HG02840 (cell line): ENCODE results near the gene CDH23.
"Not testable (repeated sequence)": the region's sequence is repeated elsewhere in the genome, so short reads cannot be mapped to it uniquely, and the experiment has no call there.

ENCODE experiments used
- ATAC-seq: cut with Tn5 transposase; IDR thresholded peaks from one replicate; pipeline ENCODE4 v1.9.1; 2021; ENCODE audit warnings: mild to moderate bottlenecking, moderate library complexity, moderate number of reproducible peaks; ENCODE audit not compliant: unreplicated experiment, low FRiP score

Gene CDH23

DNA sequence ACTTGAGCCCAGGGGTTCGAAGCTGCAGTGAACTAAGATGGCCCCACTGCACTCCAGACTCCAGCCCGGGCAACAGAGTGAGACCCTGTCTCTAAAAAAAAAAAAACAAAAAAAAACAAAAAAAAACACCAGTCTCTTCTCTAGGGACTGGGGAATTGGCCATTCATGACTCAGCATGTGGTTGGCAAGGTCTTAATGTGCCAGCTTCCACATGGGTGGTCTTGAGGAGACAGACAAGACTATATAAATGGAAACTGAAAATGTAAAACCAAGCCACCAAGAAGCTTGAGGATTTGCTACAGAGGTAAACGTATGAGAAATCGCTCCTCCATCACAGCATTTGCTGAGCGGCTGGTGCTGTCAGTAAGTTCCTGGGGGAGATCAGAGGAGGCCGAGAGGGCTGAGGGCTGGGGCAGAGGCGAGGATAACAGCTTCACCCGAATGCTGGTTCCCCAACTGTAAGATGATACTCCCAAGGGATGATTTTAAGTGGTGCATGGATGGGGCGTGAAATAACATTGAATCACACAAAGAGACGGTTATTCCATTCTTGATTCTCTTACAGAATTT, 194.1 kb downstream of the CDH23 start:
- no peak for ATAC-seq

DNA sequence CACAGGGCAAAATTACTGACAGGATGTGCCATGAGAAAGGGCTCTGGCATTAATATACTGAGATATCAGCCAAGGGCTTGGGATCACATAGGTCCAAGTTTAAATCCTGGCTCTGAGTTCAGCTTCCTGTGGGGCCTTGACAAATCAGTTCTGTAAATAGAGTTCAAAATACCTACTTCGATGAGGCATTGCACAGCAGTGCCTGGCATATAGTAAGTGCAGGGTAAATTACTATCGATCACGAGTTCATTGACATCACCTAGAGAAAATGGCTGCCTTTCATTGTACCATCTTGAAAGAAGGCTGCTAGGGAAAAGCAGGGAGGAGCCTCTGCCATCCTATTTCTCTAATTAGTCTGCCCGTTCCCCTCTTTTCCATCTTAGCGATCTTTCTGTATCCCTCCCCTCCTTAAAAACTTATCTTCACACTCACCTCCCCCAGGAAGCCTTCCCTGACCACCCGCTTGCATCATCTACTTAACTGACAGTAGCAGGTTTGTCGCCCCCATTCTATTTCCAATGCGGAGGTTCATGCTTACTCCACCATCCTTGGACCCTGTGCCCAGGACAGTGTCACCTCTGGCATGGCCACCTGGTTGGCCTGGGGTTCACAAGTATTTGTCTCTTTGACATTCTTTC, 198.3 kb downstream of the CDH23 start:
- ATAC-seq = no peak

DNA sequence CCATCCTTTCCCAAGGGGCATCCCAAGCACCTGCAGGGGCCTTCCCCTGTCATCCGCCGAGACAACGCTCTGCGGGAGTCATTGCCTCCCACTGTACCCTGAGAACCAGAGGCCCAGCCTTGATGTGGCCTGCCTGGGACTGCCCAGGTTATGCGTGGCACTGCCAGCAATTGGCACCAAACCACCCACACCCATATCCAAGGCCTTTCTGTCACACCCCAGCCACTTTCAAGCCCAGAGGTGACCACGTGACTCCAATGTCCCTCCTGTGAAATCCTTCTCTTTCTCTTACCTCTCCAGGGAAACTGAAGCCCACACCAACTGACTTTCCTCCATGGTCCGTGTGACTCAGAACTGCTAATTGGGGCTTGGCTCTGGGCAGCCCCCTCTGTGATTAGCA, 198.9 kb downstream of the CDH23 start:
- no peak for ATAC-seq

DNA sequence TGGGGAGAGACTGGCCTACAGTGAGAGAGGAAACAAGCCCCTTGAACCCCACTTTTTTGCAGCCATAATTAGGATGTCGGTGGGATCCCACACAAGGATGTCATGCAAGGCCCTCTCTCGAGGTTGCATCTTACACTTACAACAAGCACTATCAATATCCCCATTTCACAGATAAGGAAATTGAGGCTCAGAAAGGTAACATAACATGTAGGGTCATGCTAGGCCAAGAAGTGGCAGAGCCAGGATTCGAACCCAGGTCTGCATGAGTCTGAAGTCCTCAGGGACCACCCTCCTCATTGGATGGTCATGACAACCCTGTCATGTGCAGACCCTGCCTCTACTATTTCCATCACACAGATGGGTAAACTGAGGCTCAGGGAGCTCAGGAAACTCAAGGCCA, 199.4 kb downstream of the CDH23 start:
- ATAC-seq = no peak

DNA sequence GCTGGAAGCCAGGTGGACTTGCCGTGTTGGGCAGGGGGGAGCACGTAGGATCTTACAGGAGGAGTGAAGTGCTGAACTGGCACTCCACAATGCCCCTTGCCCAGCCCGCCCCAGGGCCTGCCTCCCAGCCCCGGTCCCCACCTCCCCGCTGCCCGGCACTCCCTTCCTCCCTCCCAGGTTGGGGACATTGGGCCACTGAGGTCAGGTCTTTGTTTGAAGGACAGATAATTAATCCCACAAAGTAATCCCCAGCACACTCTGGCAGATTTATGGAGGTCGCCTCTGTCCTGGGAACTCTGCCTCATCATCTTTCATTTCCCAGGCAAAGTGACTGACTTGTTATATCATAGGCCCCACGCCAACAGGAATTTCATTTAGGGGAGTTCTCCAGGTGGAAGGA, 200.0 kb downstream of the CDH23 start:
- no peak for ATAC-seq

DNA sequence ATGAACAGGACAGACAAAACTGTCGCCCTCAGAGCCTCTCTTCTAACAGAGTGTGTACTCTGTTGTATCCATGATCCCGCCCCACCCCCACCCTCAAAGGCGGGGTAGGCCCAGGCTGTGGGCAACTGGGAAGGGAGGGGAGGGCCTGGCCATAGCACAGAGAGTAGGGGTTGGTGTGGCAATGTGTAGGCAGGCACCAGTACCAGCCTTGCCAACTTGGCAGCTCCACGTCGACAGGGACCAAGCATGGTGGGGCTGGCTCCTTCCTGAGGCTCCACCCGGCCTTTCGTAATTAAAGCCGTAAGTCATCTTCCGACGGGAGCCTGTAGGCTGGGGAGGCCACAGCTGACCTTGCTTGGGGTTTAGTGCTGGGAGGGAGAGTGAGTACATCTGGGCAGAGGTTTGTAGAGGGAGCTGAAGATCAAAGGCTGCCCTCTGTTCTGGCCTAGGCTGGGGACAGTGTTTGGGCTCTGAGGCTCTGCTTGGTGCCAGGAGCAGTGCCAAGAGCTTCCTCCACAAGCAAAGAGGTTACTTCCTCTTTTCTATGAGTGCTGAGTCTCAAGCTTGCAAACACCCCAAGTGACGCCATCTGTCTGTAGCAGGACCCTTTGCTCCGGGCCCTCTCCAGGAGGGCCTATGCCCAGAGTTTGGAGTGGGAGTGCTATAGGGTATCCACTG, 201.2 kb downstream of the CDH23 start:
- ATAC-seq = no peak

DNA sequence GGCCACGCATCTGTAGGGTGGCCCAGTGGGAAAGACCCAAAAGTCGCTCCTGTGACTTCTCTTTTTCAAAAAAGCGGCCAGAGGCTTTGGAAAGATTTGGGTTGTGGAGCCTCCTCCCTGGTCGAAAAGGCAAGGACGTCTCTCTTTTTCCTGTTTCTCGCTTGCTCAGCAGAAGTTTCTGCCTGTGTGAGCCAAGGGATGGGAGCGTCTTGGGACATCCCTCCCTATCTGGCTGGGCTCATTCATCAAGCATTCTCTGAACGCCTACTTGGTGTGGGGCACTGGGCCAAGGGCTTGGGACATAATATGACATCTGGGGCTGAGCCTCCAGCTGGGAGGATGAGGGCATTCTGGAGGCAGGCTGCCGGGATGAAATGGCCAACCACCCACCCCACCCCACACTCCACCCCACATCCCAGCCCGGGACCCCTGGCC, 201.9 kb downstream of the CDH23 start:
- no peak for ATAC-seq

DNA sequence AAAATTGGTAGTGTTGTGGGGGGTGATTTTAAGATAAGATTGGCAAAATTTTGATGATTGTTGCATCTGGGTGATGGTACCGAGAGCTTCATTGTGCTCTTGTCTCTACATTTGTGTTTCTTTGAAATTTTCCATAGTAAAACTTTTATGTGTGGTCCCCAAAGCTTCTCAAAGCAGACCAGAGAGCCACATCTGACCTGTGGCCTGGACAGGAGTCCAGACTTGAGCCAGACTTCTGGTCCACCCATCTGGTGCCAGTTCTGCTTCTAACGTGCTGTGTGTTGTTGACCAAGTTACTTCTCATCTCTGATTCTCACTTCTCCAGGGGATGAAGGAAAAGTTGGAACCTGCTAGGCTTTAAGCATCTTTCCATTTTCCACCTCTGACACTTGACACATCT, 202.8 kb downstream of the CDH23 start:
- no peak for ATAC-seq

DNA sequence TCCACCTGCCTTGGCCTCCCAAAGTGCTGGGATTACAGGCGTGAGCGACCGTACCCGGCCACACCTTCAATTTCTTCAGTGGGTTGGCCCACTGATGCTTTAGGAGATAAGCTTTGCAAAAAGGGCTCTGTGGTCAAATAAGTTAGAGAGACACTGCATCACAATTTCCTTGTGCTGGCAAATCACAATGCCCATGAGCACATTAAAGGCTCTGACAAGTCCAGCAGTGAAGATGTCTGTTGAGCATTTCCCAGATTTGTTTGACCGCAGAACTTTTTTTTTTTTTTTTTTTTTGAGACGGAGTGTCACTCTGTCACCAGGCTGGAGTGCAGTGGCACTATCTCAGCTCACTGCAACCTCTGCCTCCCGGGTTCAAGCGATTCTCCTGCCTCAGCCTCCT, 203.5 kb downstream of the CDH23 start:
- not testable (repeated sequence) for ATAC-seq

DNA sequence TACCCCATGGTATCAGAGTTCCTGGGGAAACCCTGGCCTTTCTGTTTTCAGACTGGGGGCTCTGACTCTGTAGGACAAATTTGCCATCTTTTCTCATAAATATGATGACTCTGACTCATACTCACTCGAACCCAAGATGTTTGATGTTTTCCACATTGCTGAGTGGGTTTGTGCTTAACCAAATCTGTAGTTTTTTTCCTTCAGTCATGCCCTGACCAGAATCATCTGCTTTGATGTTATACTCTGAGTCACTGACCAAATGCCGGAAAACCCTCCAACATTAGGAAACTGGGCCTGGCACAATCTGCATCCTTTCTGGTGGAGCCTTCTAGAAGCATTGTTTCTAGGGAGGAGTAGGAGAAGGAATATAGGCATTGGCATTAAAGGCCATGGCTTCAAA, 204.1 kb downstream of the CDH23 start:
- ATAC-seq = no peak

DNA sequence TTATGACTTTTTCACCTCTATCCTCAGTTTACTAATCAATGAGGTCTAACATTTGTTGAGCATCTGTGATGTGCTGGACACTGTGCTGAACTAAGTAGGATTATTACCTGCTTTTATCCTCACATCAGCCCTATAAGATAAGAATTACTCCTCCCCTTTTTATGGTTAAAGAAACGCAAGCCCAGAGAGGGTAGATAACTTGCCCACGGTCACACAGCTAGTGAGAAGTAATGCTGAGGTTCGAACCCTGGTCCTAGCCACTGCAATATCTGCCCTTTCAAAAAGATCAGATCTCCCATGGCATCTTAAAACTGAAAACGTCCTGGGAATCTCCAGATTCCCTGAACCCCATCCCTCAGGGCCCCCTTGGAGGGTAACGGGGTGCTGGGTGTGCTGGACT, 204.6 kb downstream of the CDH23 start:
- ATAC-seq = no peak

DNA sequence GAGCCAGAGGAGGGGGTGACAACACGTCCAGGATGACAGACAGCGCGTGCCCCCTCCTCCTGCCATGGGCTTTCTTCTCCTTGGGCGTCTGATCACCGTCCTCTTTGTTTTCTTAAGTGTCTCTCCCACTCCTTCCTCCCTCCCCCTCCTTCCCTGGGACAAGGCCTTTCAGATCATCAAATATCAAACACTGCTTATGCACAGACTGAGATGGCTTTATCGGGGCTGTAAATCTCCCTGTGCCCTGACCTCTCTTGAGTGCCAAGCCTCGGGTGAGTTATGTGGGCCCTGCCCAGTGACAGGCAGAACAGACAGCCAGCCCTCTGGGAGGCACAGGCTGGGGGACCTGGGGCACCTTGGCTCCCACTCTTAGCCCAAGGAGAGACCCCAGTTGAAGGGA, 206.4 kb downstream of the CDH23 start:
- ATAC-seq = no peak

DNA sequence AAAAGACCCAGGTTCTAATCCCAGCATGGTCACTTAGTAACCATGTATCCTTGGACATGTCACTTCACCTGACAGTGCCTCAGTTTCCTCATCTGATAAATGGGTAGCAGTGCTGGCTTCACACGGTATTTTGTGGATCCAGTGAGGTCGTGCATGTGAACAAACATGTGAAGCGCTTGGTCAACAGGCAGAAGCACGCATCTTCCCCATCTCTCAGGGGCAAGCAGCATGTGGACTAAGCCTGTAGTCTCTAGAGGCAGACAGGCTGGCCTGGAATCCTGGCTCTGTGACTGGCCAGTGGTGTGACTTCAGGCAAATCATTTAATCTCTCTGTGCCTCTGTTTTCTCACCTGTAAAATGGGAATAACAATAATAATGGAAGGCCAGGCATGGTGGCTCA, 207.0 kb downstream of the CDH23 start:
- no peak for ATAC-seq

DNA sequence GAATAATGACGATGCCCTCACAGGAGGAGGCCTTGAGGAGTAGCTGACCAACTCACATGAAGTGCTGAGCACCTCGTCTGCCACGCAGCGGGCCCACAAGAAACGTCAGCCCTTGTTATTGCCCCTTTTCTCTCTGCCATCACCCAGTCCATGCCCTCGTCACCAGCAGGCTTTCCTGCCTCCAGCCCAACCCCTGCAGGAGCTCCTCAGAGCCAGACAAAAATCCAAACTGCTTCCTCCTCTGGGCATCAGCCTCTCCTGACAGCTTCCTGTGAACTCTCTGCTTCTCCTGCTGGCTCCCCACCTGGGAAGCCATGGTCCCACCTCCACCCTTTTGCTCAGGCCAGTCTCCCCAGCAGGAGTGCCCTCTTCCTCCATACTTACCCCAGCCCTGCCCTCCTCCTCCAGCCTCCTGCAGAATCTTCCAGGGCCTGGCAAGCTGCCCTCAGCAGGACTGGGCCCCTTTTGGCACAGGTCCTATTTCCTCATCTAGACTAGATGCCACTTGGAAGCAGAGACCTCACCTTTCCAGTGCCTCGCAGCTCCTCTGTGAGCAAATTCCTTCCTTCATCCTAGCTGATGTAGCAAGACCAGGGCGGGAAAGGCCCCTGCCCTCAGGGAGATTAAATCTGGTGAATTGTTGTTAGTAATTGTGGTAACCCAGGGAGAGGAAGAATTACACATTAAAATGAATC, 207.8 kb downstream of the CDH23 start:
- no peak for ATAC-seq

DNA sequence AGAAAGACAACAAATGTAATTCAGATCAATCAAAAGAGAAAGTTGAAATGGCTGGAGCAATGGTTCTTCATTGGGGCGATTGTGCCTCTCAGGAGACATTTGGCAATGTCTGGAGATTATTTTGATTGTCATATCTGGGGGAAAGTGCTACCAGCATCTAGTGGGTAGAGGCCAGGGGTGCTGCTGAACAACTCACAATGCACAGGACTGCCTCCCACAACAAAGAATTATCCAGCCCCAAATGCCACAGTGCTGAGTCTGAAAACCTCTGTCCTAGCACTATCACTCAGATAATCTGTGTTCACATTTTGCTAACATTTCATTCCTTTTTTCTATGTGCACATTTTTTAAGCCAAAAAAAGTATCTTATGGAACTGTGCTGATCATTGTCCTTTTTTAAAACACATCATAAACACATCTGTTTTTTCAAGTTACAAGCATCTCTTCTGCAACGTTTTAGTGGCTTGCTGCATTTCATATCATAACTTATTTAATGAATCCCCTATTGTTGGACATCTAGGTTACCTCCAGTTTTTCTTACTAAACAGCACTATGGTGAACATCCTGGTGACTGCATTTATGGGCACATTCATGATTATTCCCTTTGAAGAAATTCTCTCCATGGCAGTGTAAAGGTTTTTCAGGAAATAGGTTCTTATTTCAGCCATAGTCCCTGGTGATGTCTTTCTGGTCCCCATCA, 208.7 kb downstream of the CDH23 start:
- ATAC-seq = no peak

DNA sequence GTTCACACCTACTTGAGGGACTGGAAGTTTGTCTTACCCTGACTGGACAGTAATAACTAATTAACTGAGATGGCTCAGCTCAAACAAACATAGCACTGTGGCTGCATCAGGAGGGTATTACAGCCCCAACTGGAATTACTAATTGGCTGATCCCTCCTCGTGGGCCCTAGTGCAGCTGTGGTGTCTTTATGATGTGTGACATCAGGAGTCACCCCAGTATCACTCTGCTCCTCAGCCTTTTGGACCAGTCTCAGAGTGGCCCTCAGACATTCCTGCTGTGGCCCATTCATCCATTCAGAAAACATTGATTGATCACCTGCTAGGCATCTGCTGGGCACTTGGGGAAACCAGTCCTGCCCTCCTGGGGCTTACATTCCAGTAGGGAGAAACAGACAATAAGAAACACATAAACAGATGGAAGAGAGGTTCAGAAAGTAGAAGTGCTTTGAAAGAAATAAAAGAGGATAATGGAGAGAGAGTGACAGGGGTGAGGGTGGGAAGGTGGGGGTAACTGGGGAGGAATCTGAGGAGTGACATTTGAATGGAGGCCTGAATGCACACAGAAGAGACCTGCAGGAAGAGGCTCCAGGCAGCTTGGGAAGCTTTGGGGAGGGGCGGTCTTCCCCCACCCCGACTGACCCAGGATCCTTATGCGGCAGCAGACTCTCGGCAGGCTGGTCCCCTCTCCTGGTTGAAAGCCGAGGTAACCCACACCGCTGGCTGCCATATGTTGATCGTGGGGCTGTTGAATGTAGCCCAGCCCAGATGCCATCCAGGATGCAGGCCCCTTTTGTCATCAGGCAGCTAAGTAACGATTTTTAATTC, 209.7 kb downstream of the CDH23 start:
- no peak for ATAC-seq

DNA sequence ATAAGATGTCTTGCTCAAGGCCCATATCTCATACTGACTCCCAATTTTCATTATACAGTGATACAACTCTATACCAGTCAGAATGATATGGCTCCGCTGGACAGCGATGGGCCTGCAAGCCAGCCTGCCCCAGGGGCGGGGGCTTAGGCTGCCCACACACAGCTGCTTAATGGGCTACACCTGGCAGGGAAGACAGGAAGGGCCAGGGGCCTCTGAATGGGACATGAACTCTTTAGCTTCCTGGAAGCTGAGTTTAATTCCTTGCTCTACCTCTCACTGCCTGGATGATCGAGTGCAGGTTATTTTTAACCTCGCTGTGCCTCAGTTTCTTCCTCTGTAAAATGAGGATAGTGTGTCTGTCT, 210.3 kb downstream of the CDH23 start:
- no peak for ATAC-seq

DNA sequence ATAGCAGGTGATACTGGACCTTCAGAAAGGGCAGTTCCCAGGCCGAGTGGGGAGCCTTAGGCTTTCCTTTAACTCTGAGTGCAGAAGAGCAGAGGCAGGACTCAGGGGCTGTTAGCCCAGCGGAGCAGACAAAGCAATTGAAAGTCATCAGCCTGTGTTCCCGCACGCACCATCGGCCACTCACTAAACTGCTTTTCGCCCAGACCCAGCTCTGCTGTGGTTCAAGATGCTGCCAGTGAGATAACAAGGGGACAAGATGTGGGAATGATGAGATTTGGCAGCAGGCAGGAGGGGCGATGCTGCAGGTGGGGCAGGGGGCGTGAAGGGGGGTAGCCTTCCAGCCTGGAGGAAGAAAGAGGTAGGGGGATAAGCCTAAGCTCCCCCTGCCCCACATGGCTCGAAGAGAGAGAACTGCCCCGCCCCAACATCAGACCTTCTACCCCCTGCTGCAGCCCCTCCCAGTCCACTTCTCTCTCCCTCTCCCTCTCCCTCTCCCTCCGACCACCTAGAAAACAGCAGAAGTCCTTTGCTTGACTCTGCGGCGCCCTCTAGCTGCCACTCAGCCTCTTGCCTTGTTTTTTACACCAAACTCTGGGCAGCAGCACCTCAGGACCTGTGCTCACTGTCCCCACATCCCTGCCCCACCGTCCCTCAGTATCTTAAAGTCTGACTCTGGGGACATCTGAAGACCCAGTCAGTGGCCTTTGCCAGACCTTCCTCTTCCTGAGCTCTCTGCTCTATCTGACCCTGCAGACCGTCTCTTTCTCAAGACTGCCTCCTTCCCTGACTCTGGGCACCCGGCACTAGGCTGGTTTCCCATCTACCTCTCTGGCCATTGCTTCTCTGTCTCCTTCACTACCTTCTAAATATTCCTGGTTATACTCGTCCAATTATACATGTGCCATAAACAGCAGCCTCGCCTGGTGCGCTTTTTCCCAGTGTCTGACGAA, 212.4 kb downstream of the CDH23 start:
- no peak for ATAC-seq

DNA sequence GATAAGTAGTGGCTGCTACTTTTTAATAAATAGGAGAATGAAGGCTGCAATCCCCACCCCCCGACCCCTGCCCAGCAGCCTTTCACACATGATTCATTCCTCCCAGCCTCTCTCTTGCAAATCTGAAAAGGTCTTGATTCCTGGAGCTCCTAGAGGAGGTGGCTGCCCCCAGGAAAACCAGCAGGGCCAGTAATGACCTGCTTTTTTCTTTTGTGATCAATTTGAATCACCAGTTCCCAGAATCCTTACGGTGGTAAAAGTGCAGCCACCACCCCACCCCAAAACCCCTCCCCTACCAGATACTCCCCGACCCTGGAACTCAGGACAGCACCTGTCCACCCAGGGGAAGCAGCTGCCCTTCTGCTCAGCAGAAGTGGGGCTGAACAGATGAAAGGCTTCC, 213.9 kb downstream of the CDH23 start:
- no peak for ATAC-seq
